Stimulated activated CD8-positive, alpha-beta memory T cell treated with anti-CD3 and anti-CD28 coated beads, Interleukin-2, amount 100 ng/mL, for 1 hour (primary cell): ENCODE results near the gene TMEM38B.

Experiments
- DNase-seq, 2 donors: peaks; one replicate each; pipeline ENCODE4 v3.0.0-alpha.2; 2020; ENCODE audit warnings: low read depth in 2 of 2

TMEM38B gene, protein sequence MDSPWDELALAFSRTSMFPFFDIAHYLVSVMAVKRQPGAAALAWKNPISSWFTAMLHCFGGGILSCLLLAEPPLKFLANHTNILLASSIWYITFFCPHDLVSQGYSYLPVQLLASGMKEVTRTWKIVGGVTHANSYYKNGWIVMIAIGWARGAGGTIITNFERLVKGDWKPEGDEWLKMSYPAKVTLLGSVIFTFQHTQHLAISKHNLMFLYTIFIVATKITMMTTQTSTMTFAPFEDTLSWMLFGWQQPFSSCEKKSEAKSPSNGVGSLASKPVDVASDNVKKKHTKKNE

DNA sequence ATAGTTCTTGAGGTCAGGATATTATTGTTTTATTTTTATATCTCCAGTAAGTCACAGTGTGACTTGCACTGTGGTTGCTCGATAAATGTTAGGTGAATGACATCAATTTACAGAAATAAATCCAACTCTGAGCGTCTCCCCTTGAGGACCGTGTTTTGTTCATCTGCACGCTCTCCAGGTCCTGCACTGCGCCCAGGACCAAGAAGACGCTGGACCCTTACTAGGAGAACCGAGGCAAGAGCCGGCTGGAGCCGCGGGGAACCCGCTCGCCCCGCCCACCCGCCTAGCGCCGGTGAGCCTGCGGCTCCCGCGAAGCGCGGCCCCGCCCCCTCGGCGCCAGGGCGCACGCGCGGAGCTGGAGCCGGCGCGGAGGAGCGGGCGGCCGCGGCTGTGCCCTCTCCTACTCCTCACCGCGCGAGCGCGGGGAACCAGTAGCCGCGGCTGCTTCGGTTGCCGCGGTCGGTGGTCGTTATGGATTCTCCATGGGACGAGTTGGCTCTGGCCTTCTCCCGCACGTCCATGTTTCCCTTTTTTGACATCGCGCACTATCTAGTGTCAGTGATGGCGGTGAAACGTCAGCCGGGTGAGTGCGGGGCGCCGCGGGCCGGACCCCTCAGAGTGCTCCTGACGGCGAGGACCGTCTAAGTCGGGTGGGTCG is at the start of gene TMEM38B:
Gene TMEM38B, plus strand, starts transcription at position 352 of the 658 bp plus-strand sequence. Its CDS starts 120 bp downstream, at position 472.
- peak; percentile 46 to 66 for DNase-seq

DNA sequence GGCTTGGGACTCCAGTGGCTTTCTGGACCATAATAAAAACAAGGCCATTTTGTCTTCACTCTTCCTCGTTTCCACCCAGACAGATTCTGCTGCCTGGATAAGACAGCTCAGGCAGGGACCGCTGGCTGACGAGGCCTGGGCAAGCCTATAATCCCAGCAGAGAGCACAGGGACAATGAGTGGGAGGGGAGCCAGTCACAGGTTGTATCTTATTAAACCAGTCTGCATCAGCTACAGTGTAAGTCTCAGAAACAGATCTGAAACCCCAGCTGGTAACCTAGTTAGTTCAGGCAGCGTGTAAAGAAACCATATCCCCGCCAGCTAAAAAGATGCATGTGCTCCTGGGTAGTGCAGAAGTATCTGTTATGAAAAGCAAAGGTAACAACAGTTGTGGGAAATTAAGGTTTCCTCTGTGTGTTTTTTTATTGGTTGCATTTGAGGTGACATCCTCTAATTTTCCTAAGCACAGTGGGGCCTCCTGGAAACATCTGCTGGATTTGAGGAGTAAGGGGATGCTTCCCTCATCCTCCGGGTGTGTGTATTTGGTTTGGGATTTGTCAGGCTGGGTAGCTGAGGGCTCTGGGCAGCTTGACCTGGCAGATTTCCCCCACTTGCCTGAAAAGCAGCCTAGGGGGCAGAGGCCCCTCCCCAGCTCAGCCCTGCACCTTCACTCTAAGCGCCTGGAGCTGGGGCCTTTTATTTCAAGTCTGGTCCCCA is 47.3 kb upstream of the TMEM38B start:
- no peak for DNase-seq

DNA sequence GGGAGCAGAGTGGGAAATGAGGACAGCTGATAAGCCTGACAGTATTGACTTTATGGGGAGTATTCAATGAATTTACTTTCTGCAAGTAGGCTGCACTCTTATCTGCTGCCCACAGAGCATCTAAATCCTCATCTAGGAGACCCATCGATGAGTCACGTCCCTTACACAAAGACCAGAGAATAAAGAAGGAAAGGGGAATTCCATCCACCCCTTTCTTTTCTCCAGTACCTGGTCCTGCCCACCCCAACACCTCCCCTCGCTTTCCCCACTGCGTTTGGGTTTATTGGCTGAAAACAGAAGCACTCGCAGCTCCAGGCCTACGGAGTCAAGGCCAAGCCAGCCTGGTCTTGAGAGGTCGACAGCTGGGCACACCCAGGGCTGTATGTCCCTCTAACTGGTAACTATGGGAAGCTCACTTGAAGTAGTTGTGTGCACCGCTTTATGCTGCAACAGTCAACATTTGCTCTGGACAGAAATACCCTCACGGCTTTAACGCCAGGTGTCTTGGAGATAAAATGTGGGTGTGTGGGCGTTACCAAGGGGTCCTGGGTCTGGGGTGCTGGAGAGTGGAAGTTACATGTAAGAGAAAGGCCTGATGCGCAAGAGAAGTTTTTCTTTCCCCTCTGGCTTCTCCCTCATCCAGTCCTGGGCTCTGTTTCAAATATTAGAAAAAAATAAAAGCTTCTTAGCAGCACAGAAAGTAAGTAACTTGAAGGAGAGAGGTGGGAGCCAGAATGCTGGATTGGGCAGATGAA is 46.6 kb upstream of the TMEM38B start:
- no peak for DNase-seq

DNA sequence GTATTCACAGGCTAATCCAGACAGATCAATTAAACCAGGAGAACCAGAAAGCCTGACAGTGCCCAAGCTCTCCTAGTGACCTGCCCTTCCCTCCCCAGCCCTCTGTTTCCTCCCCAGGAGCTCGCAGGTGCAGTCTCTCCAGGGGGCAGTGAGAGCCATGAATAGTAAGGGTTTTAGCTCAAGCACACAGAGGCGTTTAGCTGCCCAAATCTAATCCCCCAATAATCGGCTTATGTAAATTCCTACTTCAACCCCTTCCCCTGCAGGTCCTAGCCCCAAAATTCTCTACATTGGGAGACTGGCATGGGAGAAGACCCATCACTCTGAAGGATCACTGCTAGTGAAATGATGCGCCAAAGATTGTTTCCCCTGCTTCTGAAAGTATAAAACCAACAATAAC is 42.5 kb upstream of the TMEM38B start:
- DNase-seq: no peak

DNA sequence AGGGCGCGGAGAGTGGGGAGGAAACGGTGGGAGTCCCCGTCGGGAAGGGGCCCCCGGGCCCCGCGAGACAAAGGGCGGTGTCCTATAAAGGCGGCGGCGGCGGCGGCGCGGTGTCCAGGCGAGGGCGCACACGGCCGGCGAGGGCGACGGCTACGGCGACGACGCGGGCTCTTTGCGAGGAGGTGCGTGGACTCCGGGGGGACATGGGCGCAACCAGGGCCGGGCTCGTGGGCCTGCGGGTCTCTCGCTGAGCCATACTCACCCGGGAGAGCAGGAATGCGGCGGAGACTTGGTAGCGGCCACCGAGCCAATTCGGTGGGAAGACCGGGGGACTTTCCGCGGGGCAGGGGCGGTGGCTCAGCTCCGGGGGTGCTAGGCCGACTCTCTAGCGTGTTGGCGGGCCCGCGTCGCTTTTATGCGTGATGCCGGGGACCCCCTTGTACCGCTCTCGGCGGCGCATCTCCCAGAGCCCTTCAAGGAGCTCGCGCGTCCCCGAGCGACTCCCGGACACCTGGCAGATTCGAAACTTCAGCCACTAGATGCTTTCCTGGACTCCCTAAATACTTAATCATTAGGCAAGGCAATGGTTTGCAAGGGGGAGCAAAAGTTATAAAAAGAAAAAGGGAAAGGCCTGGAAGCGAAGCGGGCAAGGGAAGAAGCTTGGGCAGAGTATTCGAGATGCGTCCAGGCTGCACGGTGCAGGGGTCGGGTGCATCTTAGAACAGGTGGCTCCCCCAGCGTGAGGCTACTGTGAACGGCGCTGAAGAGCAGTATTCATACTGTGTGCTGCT is 38.0 kb upstream of the TMEM38B start:
- DNase-seq: no peak

DNA sequence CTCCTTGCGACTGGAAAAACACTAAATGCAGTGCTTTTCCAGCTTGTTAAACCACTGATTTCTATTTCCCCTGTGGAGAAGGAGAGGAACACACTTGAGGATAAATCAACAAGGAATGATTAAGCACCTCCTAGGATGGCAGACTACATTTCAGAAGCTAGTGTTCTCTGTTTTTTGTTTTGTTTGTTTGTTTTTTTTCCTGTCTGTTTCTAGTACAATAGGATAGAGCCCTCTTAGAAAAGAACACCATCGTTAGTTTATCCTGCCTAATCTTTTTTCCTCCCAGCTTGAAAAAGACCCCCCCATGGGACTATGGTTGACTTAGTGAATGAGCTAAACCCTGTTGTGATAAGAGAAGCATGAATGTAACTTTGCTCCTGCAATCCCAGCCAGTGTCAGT is 36.0 kb upstream of the TMEM38B start:
- no peak for DNase-seq

DNA sequence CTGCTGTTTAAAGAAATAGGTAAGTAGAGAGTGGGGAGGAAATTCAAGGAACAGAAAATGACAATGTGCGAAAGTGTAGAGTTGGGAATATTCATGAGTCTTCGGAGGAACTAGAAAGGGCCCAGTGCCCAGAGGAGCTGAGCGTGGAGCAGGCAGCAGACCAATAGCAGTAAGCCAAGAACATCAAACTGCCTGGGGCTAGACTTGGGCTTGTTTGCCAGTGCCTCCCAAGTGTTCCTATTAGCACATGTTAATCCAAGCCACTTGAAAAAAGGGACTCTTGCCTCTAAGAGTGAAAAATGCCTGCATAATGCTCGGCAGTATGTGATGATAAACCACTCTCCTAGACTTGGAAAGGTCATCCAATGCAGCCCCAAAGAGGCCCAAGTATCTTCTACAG is 33.3 kb upstream of the TMEM38B start:
- no peak for DNase-seq

DNA sequence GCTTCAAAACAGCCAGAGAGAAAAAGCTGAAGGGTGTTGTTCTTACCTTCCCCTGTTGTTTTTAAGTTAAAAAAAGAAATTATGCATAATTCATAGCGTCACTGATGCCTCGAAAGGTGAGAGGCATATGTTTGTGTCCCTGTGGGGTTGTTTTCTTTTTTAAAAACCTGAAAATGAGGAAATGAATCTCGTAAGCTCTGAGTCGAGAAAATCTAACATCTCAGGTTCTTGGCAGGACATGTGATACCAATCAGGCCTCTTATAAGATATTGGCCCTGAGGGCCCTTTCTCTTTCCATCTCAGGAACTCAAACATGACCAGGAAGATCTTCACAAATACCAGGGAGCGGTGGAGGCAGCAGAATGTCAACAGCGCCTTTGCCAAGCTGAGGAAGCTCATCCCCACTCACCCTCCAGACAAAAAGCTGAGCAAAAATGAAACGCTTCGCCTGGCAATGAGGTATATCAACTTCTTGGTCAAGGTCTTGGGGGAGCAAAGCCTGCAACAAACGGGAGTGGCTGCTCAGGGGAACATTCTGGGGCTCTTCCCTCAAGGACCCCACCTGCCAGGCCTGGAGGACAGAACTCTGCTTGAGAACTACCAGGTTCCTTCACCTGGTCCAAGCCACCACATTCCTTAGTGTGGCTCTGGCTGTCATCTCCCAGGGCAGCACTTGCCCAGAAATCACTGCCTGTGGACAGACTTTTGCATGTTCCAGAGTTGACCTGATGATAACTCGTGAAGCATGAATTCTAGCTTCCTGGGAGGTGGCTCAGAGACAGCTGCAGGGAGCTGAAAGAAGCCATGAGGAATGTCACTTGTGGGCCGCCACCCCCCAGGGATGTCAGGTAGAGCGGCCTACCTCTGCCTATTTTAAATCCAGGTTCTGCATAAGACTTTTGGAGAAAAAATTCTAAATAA is 31.9 kb upstream of the TMEM38B start, which contains the start of gene TAL2:
Gene TAL2, plus strand, starts transcription at position 274 of the 921 bp plus-strand sequence. Its CDS starts 40 bp downstream, at position 314.
- no peak for DNase-seq

DNA sequence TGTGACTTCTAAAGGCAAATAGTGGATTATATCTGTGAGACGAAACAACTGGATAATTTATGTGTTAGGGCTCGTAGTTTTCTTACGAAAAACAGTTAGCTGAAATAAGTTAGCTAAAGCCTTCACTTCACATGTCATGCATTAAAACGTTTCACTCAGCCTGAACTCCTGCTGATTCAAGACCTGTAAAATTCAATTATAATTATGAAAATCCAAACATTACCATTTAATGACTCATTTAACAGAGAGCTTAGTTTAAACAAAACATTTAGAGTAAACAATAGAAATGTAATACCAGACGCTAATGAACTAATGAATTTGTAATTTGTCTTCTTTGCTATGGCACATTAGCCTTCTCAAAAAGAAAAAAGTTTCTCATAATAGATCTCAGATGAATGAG is 30.4 kb upstream of the TMEM38B start:
- DNase-seq: no peak

DNA sequence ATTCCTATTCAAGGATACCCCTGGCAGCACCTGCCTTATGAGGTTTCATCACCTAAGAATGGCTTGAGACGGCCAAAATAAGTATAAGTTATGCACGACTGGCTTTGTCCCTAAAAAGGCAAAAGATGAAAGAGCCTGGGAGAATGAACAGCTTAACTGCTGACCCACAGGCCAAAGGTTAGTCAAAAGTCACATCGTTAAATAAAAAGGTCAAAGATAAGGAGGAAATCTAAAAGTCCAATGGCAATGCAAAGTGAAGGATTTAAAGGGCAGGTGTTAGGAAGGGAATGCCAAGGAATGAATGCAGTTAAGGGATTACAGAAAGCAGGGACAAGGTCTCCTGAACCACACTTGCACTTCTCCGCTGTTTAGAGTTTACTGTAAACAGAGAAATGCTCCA is 26.5 kb upstream of the TMEM38B start:
- DNase-seq: no peak

DNA sequence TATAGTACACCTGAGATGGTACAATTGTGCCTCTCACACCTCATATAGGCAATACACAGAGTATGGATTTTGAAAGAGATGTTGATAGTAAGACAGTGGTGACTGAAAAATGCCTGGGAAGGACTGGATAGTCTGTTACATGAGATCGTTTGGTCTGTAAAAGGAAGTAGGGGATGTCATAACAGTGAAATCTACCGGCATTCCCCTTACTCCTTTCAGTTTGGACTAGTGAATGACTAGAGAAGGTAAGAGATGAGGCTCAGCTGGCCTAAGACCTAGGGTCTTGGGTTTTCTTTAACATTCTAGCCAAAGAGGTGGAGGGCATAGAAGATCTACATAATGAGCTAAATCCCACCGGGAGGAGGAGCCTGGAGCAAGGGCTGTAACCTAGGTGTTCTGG is 24.0 kb upstream of the TMEM38B start:
- no peak for DNase-seq

DNA sequence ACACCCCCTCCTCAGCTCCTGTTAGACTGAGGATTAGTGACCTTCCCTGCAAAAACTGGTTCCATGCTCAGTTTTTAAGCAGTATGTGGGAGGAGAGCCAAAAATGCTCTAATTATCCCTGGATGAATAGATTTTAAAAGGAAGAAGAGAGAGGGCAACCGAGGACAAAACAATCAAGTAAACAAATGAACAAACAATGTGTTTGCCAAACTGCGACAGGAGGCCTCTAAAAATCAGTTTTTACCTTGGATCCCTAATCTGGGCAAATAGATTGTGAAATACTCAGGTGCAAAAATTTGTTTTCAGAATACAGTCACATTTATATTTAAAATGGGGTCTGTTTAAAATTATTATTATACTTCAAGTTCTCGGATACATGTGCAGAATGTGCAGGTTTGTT is 23.6 kb upstream of the TMEM38B start:
- no peak for DNase-seq

DNA sequence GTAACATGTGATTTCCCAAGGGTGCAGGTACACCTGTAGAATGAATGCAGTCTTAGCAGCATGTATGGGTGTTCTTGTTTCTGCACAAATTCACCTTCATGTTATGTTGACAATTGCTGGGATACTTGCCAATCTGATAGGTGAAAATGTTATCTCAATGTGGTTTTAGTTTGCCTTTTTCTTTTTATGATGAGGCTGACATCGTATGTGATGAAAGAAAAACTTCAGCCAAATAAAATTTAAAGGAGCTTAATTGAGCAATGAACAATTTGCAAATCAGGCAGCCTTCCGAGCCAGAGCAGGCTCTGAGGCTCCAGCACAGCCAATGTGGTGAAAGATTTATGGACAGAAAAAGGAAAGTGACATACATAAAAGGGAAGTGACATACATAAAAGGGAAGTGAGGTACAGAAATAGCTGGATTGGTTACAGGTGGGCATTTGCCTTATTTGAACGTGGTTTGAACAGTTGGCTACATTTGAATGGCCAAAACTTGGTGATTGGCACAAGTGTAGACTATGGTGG is 21.6 kb upstream of the TMEM38B start:
- no peak for DNase-seq

DNA sequence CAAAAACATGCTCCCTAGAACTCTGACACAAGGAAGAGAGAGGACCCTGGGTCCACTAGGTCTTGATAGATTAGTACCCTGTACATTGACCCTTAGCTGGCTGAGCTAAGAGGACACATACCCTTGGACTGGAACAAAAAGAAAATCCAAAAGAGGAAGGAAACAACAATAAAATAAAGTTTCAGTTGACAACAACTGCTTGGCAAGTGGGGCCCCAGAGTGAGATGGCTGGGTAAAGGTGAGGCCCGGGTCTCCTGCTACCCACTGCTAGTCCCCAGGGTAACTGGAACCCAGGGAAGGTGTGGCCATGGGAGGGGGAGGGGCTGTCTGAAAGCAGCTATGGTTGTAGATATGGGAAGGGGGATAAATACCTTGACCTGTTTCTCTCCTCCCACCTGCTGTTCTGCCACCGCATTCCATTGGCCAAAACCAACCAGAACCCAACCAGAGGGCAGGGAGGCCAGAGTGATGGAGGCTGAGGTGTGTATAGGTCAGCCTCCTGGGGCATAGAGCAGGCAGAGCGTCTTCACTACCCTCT is 20.4 kb upstream of the TMEM38B start:
- DNase-seq: no peak

DNA sequence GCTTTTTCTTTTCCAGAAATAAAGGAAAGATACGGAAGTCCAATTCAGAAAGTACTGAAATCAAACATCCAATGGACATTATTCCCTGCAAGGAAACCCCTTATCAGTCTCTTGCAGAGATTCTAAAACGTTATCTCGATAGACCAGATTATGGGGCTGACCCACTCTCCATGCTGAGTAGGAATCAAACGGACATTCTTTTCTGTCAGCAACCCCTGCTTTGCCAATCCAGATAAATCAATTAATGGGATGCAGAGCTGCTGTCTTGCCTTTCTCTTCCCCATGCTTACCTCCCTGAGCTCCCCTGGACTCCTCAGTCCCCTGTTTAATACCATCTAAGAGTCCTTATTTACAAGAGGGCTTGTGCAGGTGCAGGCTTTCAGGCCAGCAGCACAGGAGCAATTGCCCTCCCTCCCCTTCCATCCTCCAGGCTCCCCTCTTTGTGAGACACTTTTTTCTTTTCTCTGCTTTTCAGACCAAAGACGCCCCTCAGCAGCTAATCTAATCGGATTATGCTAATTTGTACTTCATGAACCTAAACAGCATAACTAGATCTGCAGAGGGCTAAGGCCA is 17.9 kb upstream of the TMEM38B start:
- DNase-seq: no peak

DNA sequence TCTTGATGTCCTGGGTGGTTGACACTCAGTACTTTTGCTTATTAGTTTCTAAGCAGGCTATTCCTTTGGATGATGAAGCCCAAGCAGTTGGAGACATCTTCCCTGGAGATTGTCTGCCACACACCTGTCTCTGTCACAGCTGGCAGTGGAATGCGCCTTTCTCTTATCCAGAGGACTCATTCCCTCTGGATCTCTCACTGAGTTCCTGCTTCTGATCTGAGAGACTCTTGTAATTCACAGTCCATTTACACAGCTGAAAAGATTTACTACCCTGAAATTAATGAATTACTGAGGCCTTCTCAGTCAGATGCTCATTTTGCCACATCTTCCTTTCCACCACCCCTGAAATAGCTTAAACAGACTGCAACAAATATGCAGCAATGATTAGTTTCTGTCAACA is 16.2 kb upstream of the TMEM38B start:
- DNase-seq: no peak

DNA sequence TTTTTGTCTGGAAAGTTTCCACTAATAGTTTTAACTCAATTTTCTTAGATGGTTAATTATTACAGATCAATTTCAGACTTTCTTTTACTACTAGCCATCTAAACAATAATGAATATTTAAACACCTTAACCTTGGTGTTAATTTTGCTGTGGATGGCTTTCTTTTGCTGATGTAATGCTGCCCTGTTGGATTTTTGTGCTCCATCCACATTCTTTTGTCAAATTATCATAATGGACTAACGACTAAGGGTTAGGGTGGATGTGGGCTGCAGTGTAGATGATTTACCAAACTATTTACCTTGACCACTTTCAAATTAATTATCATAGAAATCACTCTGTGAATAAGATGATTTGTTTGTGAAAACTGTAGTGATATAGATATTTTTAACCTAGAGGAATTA is 15.6 kb upstream of the TMEM38B start:
- DNase-seq: no peak

DNA sequence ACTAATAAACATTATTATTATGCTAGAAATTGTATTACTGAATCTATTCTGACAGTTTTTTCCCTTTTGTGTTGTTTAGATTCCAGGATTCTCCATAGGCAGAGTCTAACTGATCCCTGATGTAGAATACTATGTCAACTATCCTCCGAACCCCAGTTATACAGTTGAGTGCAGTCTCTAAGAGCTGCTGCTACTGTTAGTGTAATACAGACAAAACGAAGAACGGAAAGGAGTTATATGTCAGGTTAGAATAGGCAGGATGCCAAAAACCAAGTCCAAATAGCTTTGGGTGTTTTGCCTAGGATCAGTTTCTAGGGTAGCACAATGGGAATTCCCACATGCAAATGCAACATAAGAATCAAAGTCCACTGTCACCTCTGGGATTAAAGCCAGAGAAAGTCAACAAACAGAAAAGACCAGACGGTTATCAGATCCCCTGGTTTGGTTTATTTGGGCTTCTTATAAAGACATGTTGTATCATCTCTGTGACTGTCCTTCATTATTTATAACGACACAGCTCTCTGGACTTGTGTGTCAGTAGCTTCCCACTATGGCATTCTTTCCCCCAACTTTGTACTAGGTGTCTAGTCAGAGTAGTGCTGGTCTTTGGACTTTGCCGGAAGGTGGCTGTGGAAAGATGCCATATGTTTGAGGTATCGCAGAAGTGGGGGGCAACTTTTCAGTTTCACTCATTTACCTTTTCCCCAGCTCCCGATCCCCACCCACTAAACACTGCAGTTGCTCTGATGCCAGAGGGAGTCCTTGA is 14.9 kb upstream of the TMEM38B start:
- no peak for DNase-seq

DNA sequence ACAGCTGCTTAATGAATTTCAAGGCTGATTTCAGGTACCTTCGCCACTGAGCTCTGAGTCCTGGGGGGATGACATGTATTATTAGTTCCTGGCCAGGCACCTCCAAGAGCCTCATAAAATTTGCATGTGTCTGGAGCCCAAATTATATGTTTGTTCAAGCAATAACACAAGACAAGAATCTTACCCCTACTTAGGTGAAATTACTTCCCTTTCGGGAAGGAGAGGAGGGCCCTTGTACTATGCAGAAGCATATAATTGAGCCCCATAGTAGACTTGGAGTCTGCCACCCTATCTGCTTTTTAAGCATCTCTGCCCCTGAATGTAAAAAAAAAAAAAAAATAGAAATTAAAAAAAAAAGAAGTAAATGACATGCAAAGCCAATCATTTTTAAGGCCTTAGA is 13.0 kb upstream of the TMEM38B start:
- no peak for DNase-seq
